ENCODE results near the gene NUMBL.
A peak's percentile ranks its signal among the peaks of the same experiment; 100 is the strongest.
"Not testable (repeated sequence)": the region's sequence is repeated elsewhere in the genome, so short reads cannot be mapped to it uniquely, and the experiment has no call there.

NUMBL gene

DNA sequence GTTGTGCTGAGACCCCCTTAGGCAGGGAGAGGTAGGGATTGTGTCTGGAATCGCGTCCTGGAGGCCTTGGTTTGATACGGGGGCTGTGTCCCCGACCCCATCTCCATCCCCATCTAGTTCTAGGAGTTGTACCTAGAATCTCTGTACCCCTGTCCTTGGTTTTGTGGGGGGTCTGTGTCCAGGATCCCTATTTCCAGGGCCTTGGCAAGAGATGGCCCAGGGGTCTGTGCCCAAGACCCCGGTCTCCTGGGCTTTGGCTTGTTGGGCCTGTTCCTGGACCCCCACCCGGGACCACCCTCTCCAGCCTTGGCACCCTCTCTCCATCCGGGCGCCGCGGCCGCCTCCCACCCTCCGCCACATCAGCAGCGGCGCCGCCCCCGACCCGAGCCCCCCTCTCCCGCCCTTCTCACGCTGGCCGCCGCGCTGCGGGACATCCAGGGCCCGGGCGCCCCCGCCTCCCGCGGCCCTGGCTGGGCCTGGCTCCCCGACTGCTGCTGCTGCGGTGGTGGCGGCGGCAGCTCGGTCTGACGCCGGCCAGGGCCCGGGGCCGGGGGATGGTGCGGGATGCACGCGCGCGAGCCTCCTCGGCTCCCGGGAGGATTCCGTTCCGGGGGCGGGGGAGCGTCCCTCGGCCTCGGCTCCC, at the start of gene NUMBL:
Gene NUMBL, minus strand, starts transcription at position 602 of the 643 bp plus-strand sequence. Its CDS starts 168 bp downstream, at position 434.
- DNase-seq = no peak

GRCh38 chr19:40739030-40739839, 48.8 kb upstream of the NUMBL start:
- no peak for DNase-seq

- no peak for DNase-seq
Measured at GRCh38 chr19:40737102-40737644, 46.7 kb upstream of the NUMBL start.

GRCh38 chr19:40736661-40737060, 46.2 kb upstream of the NUMBL start:
- no peak for DNase-seq

GRCh38 chr19:40735013-40735771, 44.7 kb upstream of the NUMBL start:
- no peak for DNase-seq

- no peak for DNase-seq
Measured at GRCh38 chr19:40733149-40733548, 42.7 kb upstream of the NUMBL start.

- not testable (repeated sequence) for DNase-seq
Measured at GRCh38 chr19:40732304-40732703, 41.9 kb upstream of the NUMBL start.

GRCh38 chr19:40730065-40730464, 39.6 kb upstream of the NUMBL start:
- not testable (repeated sequence) for DNase-seq

DNA sequence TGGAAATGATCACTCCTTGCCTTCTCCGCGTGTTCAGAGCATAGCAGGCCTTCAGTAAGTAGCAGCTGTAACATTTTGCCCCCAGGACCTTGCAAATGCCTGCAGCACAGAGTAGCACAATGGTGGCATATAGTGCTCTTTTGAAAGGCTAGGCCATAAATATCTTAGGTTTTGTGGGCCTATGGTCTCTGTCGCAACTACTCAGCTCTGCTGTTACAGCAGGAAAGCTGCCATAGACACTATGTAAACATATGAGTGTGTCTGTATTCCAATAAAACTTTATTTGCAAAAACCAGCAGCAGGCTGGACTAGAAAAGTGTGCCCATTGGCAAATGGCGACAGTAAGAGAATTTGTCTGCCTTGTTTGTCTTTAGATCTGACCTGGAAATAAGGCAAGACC, 35.8 kb upstream of the NUMBL start:
- no peak for DNase-seq

GRCh38 chr19:40724855-40725254, 34.4 kb upstream of the NUMBL start:
- DNase-seq = no peak

- DNase-seq = no peak
Measured at GRCh38 chr19:40724315-40724714, 33.9 kb upstream of the NUMBL start.

DNA sequence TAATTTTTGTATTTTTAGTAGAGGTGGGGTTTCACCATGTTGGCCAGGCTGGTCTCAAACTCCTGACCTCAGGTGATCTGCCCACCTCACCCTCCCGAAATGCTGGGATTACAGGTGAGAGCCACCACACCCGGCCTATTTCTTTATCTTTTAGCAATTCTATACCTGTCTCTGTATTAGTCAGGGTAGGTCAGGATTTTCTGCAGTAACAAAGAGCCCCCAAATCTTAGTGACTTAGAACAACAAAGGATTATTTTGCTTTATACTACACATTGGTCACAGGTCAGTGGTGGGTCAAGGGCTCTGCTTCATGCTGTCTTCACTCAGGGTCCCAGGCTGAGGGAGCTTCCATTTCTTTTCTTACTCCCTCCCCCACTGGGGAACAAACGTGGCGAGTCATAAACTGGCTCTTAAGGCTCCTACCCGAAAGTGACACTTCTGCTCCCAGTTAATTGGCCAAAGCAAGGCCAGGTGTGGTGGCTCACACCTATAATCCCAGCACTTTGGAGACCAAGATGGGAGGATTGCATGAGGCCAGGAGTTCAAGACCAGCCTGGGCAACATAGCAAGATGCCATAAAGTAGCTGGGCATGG, 33.3 kb upstream of the NUMBL start:
- no peak for DNase-seq

DNA sequence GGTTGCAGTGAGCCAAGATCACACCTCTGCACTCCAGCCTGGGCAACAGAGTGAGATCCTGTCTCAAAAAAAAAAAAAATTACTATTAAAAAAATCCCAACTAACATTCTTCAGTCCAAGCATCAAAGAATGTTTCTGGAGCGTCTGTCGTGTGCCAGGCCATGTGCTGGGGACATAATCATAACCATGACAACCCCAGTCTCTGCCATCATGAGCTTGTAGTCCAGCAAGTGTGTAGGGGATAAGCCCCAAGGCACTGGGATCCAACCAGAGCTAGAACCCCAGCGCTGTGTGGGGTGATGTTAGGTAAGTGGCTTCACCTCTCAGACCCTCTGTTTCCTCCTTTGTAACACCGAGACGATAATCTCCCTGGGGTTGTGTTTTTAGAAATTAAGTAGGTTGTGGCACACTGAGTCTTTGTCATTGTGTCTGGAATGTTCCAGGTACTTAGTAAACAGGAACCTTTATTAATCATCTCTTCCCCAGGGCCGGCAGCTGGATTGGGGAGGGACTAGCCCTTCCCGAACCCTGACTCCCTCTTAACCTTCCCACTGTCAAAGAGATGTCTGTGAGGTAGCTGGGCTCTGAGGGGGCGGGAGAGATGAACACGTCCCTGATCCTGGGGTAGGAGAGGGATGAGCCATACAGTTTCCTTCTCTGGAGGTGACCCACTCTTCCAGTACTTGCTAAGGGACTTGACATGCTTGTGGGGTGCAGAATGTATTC, 31.6 kb upstream of the NUMBL start:
- DNase-seq = no peak

DNA sequence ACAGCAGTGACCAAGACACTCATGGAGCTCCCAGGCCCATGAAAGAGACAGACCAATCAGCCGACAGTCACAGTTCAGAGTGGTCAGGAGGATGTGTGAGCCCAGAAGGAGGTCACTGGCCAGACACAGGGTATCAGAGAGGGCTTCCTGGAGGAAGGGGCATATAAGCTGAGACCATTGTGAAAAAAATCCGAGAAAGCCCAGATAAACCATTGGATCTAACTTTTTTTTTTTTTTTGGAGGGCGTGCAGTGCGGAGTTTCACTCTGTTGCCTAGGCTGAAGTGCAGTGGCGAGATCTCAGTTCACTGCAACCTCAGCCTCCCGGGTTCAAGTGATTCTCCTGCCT, 30.7 kb upstream of the NUMBL start:
- DNase-seq = no peak

GRCh38 chr19:40719414-40719894, 29.0 kb upstream of the NUMBL start:
- no peak for DNase-seq

GRCh38 chr19:40718774-40719391, 28.4 kb upstream of the NUMBL start:
- no peak for DNase-seq

DNA sequence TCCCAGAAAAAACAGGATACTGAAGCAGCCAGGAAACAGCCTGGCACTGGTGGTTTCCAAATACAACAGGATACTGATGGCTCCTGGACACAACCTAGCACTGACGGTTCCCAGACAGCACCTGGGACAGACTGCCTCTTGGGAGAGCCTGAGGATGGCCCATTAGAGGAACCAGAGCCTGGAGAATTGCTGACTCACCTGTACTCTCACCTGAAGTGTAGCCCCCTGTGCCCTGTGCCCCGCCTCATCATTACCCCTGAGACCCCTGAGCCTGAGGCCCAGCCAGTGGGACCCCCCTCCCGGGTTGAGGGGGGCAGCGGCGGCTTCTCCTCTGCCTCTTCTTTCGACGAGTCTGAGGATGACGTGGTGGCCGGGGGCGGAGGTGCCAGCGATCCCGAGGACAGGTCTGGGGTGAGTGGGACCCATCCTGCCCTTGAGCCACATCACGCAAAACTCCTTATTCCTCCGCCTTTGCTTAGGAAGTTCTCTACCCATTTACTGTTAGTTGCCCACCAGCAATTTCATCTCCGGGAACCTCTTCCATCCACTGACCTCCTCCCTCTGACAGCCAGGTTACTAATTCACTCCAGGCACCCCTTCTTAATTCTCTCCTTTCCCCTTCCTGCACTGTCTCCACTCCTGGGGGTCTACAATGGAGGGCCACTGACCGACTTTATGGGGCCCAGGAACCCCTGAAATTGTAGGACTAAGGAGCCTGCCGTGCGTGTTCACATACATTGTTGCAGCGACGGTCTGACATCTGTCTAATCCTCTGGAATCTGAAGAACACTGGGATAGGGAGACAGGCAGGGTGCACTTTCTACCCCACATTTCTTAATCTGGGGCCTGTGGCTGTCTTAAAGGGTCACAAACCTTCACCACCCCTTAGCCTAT, 27.7 kb upstream of the NUMBL start:
- no peak for DNase-seq

DNA sequence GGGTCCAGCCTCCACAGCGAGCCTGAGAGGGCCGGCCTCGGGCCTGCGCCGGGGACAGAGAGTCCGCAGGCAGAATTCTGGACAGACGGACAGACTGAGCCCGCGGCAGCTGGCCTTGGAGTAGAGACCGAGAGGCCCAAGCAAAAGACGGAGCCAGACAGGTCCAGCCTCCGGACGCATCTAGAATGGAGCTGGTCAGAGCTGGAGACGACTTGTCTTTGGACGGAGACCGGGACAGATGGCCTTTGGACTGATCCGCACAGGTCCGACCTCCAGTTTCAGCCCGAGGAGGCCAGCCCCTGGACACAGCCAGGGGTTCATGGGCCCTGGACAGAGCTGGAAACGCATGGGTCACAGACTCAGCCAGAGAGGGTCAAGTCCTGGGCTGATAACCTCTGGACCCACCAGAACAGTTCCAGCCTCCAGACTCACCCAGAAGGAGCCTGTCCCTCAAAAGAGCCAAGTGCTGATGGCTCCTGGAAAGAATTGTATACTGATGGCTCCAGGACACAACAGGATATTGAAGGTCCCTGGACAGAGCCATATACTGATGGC, 27.0 kb upstream of the NUMBL start:
- no peak for DNase-seq

DNA sequence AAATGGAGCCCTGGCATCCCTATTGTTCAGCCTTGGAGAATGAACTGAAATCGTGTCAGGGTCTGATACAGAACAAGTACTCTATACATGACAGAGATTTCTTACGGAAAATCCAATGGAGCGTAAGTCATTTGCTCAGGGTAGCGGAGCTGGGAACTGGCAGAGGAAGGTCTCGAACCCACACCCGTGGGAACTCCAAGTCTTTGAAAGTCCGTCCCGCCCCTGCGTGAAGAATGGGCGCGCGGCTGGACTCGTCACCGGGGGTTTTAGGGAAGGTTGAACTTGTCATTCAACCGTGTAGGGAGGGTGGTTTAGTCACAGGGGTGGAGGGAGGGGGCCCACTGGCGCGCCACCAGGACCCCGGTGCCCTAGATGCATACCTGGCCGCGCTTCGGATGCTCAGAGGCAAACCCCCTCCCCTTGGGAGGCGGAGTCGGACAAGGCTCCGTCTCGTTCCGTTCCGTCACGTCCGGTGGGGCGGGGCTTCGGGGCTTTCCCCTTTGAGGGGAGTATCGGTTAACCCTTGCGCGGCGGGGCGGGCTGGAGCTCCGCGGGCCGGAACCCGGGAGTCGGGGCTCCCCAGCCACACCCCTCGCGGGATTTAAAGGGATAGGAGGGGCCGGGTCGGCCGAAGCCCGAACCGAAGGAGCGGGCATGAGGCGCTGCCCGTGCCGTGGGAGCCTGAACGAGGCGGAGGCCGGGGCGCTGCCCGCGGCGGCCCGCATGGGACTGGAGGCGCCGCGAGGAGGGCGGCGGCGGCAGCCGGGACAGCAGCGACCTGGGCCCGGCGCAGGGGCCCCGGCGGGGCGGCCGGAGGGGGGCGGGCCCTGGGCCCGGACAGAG, 26.3 kb upstream of the NUMBL start, which contains the start of the genes COQ8B and ITPKC:
Gene COQ8B, minus strand, starts transcription at position 405 of the 843 bp plus-strand sequence. CDS start 2,254 bp downstream, outside the sequence.
Gene ITPKC, plus strand, starts transcription at position 631 of the 843 bp plus-strand sequence. Its CDS starts 24 bp downstream, at position 655.
- DNase-seq = peak; percentile 97

Data from COR-L47 (cell line).